K562 (cell line): ENCODE results near the gene GATAD2B. TPM values are rescaled to one million over a fixed set of nuclear protein-coding genes. Genes with fewer than 3 reads are reported as not detected.
A peak's percentile ranks its signal among the peaks of the same experiment; 100 is the strongest.

Source experiments
- ATAC-seq: fragments of 200-7000 bp; cut with Tn5 transposase; 3 replicates; pipeline ENCODE4 v1.9.1; 2020; ENCODE audit warnings: moderate library complexity
- BruUV-seq: library from RNA; stranded (reverse); fragments of 400-500 nt; replicated peaks from 2 replicates; lab custom pipeline; 2021; lab: Mats Ljungman, UMichigan
- CTCF ChIA-PET: fragments of 300-600 bp; formaldehyde crosslinking; extraction: SDS; loops from one replicate; lab custom pipeline; 2021; ENCODE audit warnings: low intra/inter-chr PET ratio; lab: Yijun Ruan, JAX
- POLR2A ChIA-PET: fragments of 300-600, 350-650 bp; sonication (Branson Sonifier 250); formaldehyde crosslinking; extraction: SDS; loops from one replicate; lab custom pipeline; 2021; ENCODE audit warnings: antibody characterized with exemption, inconsistent platforms; lab: Yijun Ruan, JAX
- DNase-seq, 4 experiments: peaks; one replicate each; pipeline versions ENCODE4 v3.0.0 to v3.0.0-alpha.2; 2011 to 2018; ENCODE audit warnings: low spot score in 3 of 4, mixed read lengths in 3 of 4; ENCODE audit errors: extremely low read depth in 1 of 4
- FAIRE-seq: peaks from 2 replicates; lab custom pipeline; 2011; peaks lifted over from hg19 to GRCh38; lab: Jason Lieb, UNC
- H2AFZ ChIP-seq: 2 replicates; pipeline ENCODE4 v1.6.0; 2011; ENCODE audit warnings: low read depth, low read length, control low read depth, inconsistent platforms
- H3K27ac ChIP-seq: fragments of 200-600 bp; 3 replicates; pipeline ENCODE4 v1.8.0; 2011; ENCODE audit warnings: low read depth, mild to moderate bottlenecking, control low read depth, inconsistent platforms, low read length, moderate library complexity, mixed read lengths; ENCODE audit errors: extremely low read depth
- H3K27me3 ChIP-seq, 2 experiments: fragments of 300-600 bp in 1 of 2; 2 replicates in 1 of 2; 3 replicates in 1 of 2; pipeline versions ENCODE4 v1.6.0 to v1.8.0; 2011; ENCODE audit warnings: inconsistent platforms in 2 of 2, low read length in 2 of 2, mild to moderate bottlenecking in 1 of 2, mixed read lengths in 1 of 2, moderate library complexity in 1 of 2; ENCODE audit not compliant: control insufficient read depth in 2 of 2, insufficient read depth in 2 of 2
- H3K36me3 ChIP-seq: fragments of 300-600 bp; 3 replicates; pipeline ENCODE4 v1.8.0; 2011; ENCODE audit warnings: mild to moderate bottlenecking, low read length, inconsistent platforms; ENCODE audit not compliant: control insufficient read depth, insufficient read depth
- H3K4me1 ChIP-seq, 2 experiments: fragments of 200-600 bp in 1 of 2; replicated peaks in 1 of 2; 2 replicates in 1 of 2; 3 replicates in 1 of 2; pipeline versions ENCODE4 v1.5.1 to v1.8.0; 2011; ENCODE audit warnings: inconsistent platforms in 2 of 2, low read length in 2 of 2, mild to moderate bottlenecking in 1 of 2, mixed read lengths in 1 of 2, moderate library complexity in 1 of 2; ENCODE audit not compliant: control insufficient read depth in 2 of 2, insufficient read depth in 2 of 2
- H3K4me2 ChIP-seq: 2 replicates; pipeline ENCODE4 v1.6.1; 2011; ENCODE audit warnings: low read length, control low read depth, inconsistent platforms, mixed read lengths; ENCODE audit not compliant: insufficient read depth
- H3K4me3 ChIP-seq: fragments of 200-600 bp; sonication (generic), shearing (Covaris generic); 2 replicates; pipeline ENCODE4 v1.5.1; 2016; ENCODE audit warnings: control low read depth, inconsistent platforms
- H3K79me2 ChIP-seq: fragments of 200-600 bp; 3 replicates; pipeline ENCODE4 v1.8.0; 2011; ENCODE audit warnings: low read length, inconsistent platforms; ENCODE audit not compliant: control insufficient read depth, insufficient read depth
- H3K9ac ChIP-seq, 2 experiments: 2 replicates each; pipeline versions ENCODE4 v1.6.0 to v1.6.1; 2011; ENCODE audit warnings: low read depth in 2 of 2, low read length in 2 of 2, control low read depth in 1 of 2, inconsistent platforms in 1 of 2, mild to moderate bottlenecking in 1 of 2, mixed read lengths in 1 of 2; ENCODE audit not compliant: insufficient read depth in 1 of 2
- H3K9me1 ChIP-seq: one replicate; pipeline ENCODE4 v1.6.0; 2011; ENCODE audit warnings: inconsistent platforms, mild to moderate bottlenecking, low read length, moderate library complexity; ENCODE audit not compliant: control insufficient read depth, insufficient read depth
- H3K9me3 ChIP-seq: replicated peaks from 2 replicates; pipeline ENCODE4 v1.5.1; 2011; ENCODE audit warnings: low read depth, low read length, inconsistent platforms; ENCODE audit not compliant: control insufficient read depth, insufficient read depth
- H4K20me1 ChIP-seq: replicated peaks from 2 replicates; pipeline ENCODE4 v1.6.1; 2011; ENCODE audit warnings: low read length, inconsistent platforms, mixed read lengths; ENCODE audit not compliant: control insufficient read depth, insufficient read depth
- NR3C1 ChIP-seq: sonication (generic); formaldehyde crosslinking; IDR thresholded peaks from 2 replicates; pipeline ENCODE4 v1.8.1; 2022; ENCODE audit warnings: missing genetic modification reagents
- ZNF133 ChIP-seq: fragments of 250-450 bp; sonication (Bioruptor Pico); IDR thresholded peaks from 2 replicates; pipeline ENCODE4 v1.4.0; 2020; ENCODE audit warnings: mild to moderate bottlenecking
- ZNF146 ChIP-seq: IDR thresholded peaks from one replicate; pipeline ENCODE4 v1.6.1; 2018; ENCODE audit warnings: missing compliant biosample characterization; ENCODE audit not compliant: unreplicated experiment
- WGBS: fragments of 100-300 bp; shearing (Covaris generic); methylation state at CpG from one replicate; pipeline ENCODE4 v1.1.6; 2016; ENCODE audit warnings: low coverage, mixed read lengths; ENCODE audit not compliant: insufficient coverage; ENCODE audit errors: missing lambda C conversion rate; 5-methylcytosine and 5-hydroxymethylcytosine counted together
- in situ Hi-C: fragments of 300-500 bp; cut with MboI; formaldehyde crosslinking; loops from 4 replicates; pipeline ENCODE4 v1.15.0; 2018; ENCODE audit warnings: inconsistent platforms, mixed read lengths
- intact Hi-C: fragments of 100-400 bp; cut with micrococcal nuclease; formaldehyde crosslinking; loops from 2 replicates; pipeline ENCODE4 v1.14.2; 2022
- polyA plus RNA-seq, 8 experiments: library from polyadenylated mRNA; depleted of rRNA in 4 of 8; stranded (reverse) in 5 of 8; unstranded in 3 of 8; fragments of >200 nt; fragmentation: Nextera tagmentation in 2 of 8; fragmentation: Illumina TruSeq in 1 of 8; extraction: Ambion mirVana in 2 of 8; extraction: Trizol in 1 of 8; gene quantifications; 2 replicates each; pipeline versions ENCODE4 v1.2.1 to v1.2.3, GENCODE V29; 2011 to 2014; ENCODE audit warnings: inconsistent platforms in 1 of 8, missing spikeins in 1 of 8
- total RNA-seq, 7 experiments: library from RNA; depleted of rRNA in 6 of 7; stranded (reverse); fragments of >200 nt in 6 of 7; fragmentation: Illumina TruSeq in 2 of 7; extraction: Trizol in 2 of 7; gene quantifications; 2 replicates each; pipeline versions ENCODE4 v1.2.1 to v1.2.3, GENCODE V29; 2011 to 2021; ENCODE audit warnings: low replicate concordance in 1 of 7
- TF ChIP-seq, protein P1 (sequence below): fragments of 450-650 bp; IDR thresholded peaks from 2 replicates; pipeline ENCODE4 v1.6.1; 2016; ENCODE audit warnings: mild to moderate bottlenecking
- TF ChIP-seq, protein P2 (sequence below), 2 experiments: fragments of 450-650 bp; IDR thresholded peaks; 2 replicates each; pipeline ENCODE4 v1.6.1; 2016; ENCODE audit warnings: mild to moderate bottlenecking in 2 of 2, borderline replicate concordance in 1 of 2, low read depth in 1 of 2, moderate library complexity in 1 of 2

GATAD2B gene
- total and polyA plus RNA-seq, 9 of the 15 experiments (the other 6 are each of a cell fraction or from before 2014, with no cell fraction given), result 1.5 to 40.2 (median 4.9) TPM

DNA sequence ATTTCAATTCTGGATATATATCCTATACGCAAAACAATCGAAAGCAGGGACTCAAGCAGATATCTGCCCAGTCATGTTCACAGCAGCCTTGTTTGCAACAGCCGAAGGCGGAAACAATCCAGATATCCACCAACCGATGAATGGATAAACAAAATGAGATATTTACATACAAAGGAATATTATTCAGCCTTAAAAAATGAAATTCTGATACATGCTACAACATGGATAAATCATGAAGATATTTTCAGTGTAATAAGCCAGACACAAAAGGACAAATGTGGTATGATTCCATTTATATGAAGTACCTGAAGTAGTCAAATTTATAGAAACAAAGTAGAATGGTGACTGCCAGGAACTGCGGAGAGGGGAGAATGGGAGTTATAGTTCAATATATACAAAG lies 15.6 kb downstream of the GATAD2B start:
- no TSS peak for BruUV-seq
- H3K27me3 ChIP-seq, result no peaks in the 10 kb centered on the region
- peaks cover 0 to 4% of the 10 kb centered on the region in 2 experiments; a peak in 3 of 5 replicates for H3K4me1 ChIP-seq
- in situ Hi-C loops, result no loop called here
- CTCF ChIA-PET, result no interaction called here
- peaks cover 95% of the 10 kb centered on the region for H3K79me2 ChIP-seq
- no peak overlapping the region for H2AFZ ChIP-seq
- no peak overlapping the region for H3K9ac ChIP-seq
- no peaks in the 10 kb centered on the region for H4K20me1 ChIP-seq
- FAIRE-seq (no peak), ATAC-seq (no peak), DNase-seq (no peak)
- H3K27ac ChIP-seq, result no peak overlapping the region
- TF ChIP-seq, protein P1, sequence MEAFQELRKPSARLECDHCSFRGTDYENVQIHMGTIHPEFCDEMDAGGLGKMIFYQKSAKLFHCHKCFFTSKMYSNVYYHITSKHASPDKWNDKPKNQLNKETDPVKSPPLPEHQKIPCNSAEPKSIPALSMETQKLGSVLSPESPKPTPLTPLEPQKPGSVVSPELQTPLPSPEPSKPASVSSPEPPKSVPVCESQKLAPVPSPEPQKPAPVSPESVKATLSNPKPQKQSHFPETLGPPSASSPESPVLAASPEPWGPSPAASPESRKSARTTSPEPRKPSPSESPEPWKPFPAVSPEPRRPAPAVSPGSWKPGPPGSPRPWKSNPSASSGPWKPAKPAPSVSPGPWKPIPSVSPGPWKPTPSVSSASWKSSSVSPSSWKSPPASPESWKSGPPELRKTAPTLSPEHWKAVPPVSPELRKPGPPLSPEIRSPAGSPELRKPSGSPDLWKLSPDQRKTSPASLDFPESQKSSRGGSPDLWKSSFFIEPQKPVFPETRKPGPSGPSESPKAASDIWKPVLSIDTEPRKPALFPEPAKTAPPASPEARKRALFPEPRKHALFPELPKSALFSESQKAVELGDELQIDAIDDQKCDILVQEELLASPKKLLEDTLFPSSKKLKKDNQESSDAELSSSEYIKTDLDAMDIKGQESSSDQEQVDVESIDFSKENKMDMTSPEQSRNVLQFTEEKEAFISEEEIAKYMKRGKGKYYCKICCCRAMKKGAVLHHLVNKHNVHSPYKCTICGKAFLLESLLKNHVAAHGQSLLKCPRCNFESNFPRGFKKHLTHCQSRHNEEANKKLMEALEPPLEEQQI, result 0 out of 2 replicates have a peak, but pooled peaks have one; percentile 17
- no peak for TF ChIP-seq NR3C1 (CRISPR knock-in tag)
- TF ChIP-seq ZNF146 (CRISPR knock-in tag), result peak; percentile 78
- WGBS, result 90% methylated on average over 6 of the region's 6 CpGs
- POLR2A ChIA-PET, result no interaction called here
- H3K4me3 ChIP-seq, result no peak overlapping the region
- no peak overlapping the region for H3K4me2 ChIP-seq
- intact Hi-C loops, result no loop called here
- no peaks in the 10 kb centered on the region for H3K9me1 ChIP-seq
- no peaks in the 10 kb centered on the region for H3K9me3 ChIP-seq
- H3K36me3 ChIP-seq, result peaks cover 26% of the 10 kb centered on the region

GRCh38 chr1:153906396-153906795 lies 16.4 kb downstream of the GATAD2B start:
- H3K79me2 ChIP-seq, result peaks cover 94% of the 10 kb centered on the region
- peaks cover 26% of the 10 kb centered on the region for H3K36me3 ChIP-seq
- no peak overlapping the region for H2AFZ ChIP-seq
- intact Hi-C loops (no loop called here), in situ Hi-C loops (no loop called here)
- no peak overlapping the region for H3K27ac ChIP-seq
- no peak for DNase-seq
- no peak overlapping the region for H3K9ac ChIP-seq
- no peaks in the 10 kb centered on the region for H3K9me3 ChIP-seq
- no peak for ATAC-seq
- H3K4me2 ChIP-seq, result no peak overlapping the region
- H3K9me1 ChIP-seq, result no peaks in the 10 kb centered on the region
- H3K4me1 ChIP-seq, result peaks cover 0 to 4% of the 10 kb centered on the region in 2 experiments; a peak in 3 of 5 replicates
- 91% methylated on average over 1 of the region's 1 CpG for WGBS
- CTCF ChIA-PET, result no interaction called here
- no peak for FAIRE-seq
- no peaks in the 10 kb centered on the region for H4K20me1 ChIP-seq
- no peaks in the 10 kb centered on the region for H3K27me3 ChIP-seq
- no peak overlapping the region for H3K4me3 ChIP-seq
- no TSS peak for BruUV-seq
- POLR2A ChIA-PET, result no interaction called here
- TF ChIP-seq ZNF133 (CRISPR knock-in tag), result no peak
- TF ChIP-seq, protein P2, sequence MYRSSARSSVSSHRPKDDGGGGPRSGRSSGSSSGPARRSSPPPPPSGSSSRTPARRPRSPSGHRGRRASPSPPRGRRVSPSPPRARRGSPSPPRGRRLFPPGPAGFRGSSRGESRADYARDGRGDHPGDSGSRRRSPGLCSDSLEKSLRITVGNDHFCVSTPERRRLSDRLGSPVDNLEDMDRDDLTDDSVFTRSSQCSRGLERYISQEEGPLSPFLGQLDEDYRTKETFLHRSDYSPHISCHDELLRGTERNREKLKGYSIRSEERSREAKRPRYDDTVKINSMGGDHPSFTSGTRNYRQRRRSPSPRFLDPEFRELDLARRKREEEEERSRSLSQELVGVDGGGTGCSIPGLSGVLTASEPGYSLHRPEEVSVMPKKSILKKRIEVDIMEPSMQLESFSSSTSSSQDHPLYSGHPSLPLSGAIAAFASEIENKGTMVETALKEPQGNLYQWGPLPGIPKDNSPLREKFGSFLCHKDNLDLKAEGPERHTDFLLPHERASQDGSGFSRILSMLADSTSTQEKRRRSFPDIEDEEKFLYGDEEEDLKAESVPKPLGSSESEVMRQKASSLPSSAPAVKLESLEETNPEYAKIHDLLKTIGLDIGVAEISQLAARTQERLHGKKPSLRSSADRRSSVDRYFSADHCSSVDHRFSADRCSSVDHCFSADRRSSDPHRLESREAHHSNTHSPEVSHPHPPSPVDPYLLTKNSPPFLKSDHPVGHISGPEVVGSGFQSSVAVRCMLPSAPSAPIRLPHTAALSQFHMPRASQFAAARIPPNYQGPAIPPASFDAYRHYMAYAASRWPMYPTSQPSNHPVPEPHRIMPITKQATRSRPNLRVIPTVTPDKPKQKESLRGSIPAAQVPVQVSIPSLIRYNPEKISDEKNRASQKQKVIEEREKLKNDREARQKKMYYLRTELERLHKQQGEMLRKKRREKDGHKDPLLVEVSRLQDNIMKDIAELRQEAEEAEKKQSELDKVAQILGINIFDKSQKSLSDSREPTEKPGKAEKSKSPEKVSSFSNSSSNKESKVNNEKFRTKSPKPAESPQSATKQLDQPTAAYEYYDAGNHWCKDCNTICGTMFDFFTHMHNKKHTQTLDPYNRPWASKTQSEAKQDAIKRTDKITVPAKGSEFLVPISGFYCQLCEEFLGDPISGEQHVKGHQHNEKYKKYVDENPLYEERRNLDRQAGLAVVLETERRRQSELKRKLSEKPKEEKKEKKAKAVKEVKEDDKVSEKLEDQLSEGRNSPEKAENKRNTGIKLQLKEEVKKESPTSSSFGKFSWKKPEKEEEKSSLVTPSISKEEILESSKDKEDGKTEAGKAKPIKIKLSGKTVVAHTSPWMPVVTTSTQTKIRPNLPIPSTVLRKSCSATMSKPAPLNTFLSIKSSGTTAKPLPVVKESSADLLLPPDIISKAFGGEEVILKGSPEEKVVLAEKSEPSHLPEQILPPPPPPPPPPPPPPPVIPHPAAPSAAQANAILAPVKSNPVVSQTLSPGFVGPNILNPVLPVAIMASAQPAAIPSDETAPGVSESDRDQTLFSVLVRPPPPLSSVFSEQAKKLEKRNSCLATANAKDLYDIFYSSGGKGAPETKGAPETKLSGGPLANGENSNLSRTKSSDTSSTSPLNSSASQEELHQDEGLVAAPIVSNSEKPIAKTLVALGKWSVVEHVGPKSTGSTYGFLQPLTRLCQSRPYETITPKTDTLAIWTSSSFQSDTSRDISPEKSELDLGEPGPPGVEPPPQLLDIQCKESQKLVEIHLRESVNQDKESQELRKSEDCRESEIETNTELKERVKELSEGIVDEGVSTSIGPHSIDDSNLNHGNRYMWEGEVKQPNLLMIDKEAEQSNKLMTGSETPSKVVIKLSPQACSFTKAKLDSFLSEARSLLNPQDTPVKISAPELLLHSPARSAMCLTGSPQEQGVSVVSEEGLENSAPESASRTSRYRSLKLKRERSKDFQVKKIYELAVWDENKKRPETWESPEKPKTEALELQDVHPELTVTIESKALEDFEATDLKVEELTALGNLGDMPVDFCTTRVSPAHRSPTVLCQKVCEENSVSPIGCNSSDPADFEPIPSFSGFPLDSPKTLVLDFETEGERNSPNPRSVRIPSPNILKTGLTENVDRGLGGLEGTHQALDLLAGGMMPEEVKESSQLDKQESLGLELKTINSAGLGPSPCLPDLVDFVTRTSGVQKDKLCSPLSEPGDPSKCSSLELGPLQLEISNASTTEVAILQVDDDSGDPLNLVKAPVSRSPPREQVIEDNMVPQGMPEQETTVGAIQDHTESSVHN (IDR thresholded peaks at IDR 0.05; ENCODE audit: borderline replicate concordance in 1 of 2, low read depth in 1 of 2), result no peak
